Thyroid gland (tissue), 4 donors: ENCODE data around the gene AHRR. TPM values are rescaled to one million over a fixed set of nuclear protein-coding genes. Genes with fewer than 3 reads are reported as not detected.
A peak's percentile ranks its signal among the peaks of the same experiment; 100 is the strongest.
"Not testable (repeated sequence)": the region's sequence is repeated elsewhere in the genome, so short reads cannot be mapped to it uniquely, and the experiment has no call there.

Experiments
- DNase-seq, 2 donors: peaks; one replicate each; pipeline ENCODE4 v3.0.0-alpha.2; 2019
- H3K27ac ChIP-seq, 3 donors: fragments of 200-600 bp; sonication (generic); 1 replicate in 2 of 3; 2 replicates in 1 of 3; pipeline ENCODE4 v1.5.1; 2016 to 2019; ENCODE audit warnings: mild to moderate bottlenecking in 1 of 3, moderate library complexity in 1 of 3
- H3K27me3 ChIP-seq: fragments of 200-600 bp; sonication (generic); one replicate; pipeline ENCODE4 v1.5.1; 2019
- H3K36me3 ChIP-seq, 2 donors: fragments of 200-600 bp; sonication (generic); one replicate each; pipeline ENCODE4 v1.5.1; 2016 to 2019
- H3K4me1 ChIP-seq, 2 donors: fragments of 200-600 bp; sonication (generic); one replicate each; pipeline ENCODE4 v1.5.1; 2017 to 2019
- H3K4me3 ChIP-seq, 3 donors: fragments of 200-600 bp; sonication (generic); replicated peaks in 1 of 3; 1 replicate in 2 of 3; 2 replicates in 1 of 3; pipeline ENCODE4 v1.5.1; 2016; ENCODE audit warnings: mild to moderate bottlenecking in 1 of 3
- H3K9me3 ChIP-seq: fragments of 200-600 bp; sonication (generic); one replicate; pipeline ENCODE4 v1.5.1; 2017
- CTCF ChIP-seq, 6 experiments: fragments of 200-600 bp in 3 of 6; fragments of 450-650 bp in 3 of 6; sonication (generic) in 3 of 6; IDR thresholded peaks; one replicate each; pipeline ENCODE4 v1.5.1; 2016 to 2019; ENCODE audit warnings: antibody characterized with exemption in 6 of 6, mild to moderate bottlenecking in 2 of 6, inconsistent platforms in 1 of 6, moderate library complexity in 1 of 6
- POLR2A ChIP-seq, 2 donors: fragments of 450-650 bp; IDR thresholded peaks; one replicate each; pipeline ENCODE4 v1.6.1; 2017; ENCODE audit warnings: antibody characterized with exemption in 2 of 2, mild to moderate bottlenecking in 2 of 2, moderate library complexity in 1 of 2
- WGBS, 2 donors: methylation state at CpG; one replicate each; pipeline ENCODE4 v1.1.5; 2017; 5-methylcytosine and 5-hydroxymethylcytosine counted together
- intact Hi-C: fragments of 100-400 bp; cut with DNase I; formaldehyde crosslinking; loops from one replicate; pipeline ENCODE4 v1.15.1; 2023
- total RNA-seq, 4 donors: library from RNA; depleted of rRNA; stranded (reverse); fragments of >200 nt; gene quantifications; one replicate each; pipeline ENCODE4 v1.2.3, GENCODE V29; 2016

Gene AHRR
- total RNA-seq, 4 donors from 2014 or later, result 0.88 to 2.1 (median 1.3) TPM

GRCh38 chr5:308672-309271, 12.7 kb upstream of the AHRR start:
- no peak overlapping the region for H3K4me3 ChIP-seq
- TF ChIP-seq POLR2A (IDR thresholded peaks at IDR 0.05) (no peak), CTCF (IDR thresholded peaks at IDR 0.05) (peak in 3 of 6 experiments; percentile 23 to 43 (median 29))
- 32 to 37% methylated on average over 17 to 18 of the region's 18 CpGs for WGBS, 2 donors
- intact Hi-C loops, result no loop called here
- H3K27me3 ChIP-seq, result no peaks in the 10 kb centered on the region
- H3K9me3 ChIP-seq, result no peaks in the 10 kb centered on the region
- peaks cover 8 to 15% of the 10 kb centered on the region in 2 donors for H3K4me1 ChIP-seq
- peak overlapping the region in 2 of 3 donors; percentile 35 to 51 for H3K27ac ChIP-seq
- peak; percentile 83 to 92 for DNase-seq
- peaks cover 6 to 7% of the 10 kb centered on the region in 2 donors for H3K36me3 ChIP-seq

DNA sequence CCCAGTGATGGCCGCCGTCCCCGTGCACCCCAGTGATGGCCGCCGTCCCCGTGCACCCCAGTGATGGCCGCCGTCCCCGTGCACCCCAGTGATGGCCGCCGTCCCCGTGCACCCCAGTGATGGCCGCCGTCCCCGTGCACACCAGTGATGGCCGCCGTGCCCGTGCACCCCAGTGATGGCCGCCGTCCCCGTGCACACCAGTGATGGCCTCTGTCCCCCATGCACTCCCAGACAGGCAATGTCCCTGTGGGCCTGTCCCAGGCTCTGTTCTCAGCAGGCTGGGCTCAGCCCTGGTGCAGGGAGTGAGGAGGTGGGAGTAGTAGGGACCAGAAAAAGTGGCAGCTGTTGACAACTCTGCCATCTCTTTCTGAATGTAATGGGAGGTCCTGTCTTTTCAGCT, 11.7 kb upstream of the AHRR start:
- H3K4me3 ChIP-seq, intact Hi-C loops, H3K9me3 ChIP-seq, DNase-seq, H3K27me3 ChIP-seq, H3K27ac ChIP-seq: not testable (repeated sequence)
- Histone ChIP-seq H3K36me3 (peaks cover 17% of the 10 kb centered on the region in 2 donors), H3K4me1 (peaks cover 8 to 15% of the 10 kb centered on the region in 2 donors)
- WGBS, 2 donors, result 93 to 99% methylated on average over 3 to 12 of the region's 21 CpGs

DNA sequence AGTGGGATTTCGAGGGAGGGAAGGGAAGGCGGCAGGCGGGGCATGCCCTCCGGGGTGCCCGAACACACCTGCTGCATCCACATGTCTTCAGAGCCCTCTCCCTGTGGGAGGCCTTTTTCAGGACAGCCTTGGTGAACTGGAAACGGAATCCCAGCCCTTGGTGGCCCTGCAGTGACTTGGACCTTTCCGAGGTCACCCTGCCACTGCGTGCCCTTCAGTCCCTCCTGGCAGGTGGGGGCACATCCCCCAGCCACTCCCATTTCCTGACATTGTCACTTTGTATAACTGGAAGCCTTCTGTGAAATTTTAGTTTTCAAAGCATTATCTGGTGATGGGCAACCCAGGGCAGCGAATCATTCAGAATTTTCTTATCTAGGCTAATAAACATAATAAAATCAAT, 11.0 kb upstream of the AHRR start:
- 85 to 89% methylated on average over 4 to 9 of the region's 9 CpGs for WGBS, 2 donors
- TF ChIP-seq POLR2A (IDR thresholded peaks at IDR 0.05) (no peak), CTCF (IDR thresholded peaks at IDR 0.05) (no peak)
- Histone ChIP-seq H3K36me3 (peaks cover 23 to 24% of the 10 kb centered on the region in 2 donors), H3K9me3 (no peaks in the 10 kb centered on the region), H3K4me1 (peaks cover 8 to 15% of the 10 kb centered on the region in 2 donors), H3K4me3 (no peak overlapping the region), H3K27ac (no peak overlapping the region), H3K27me3 (no peaks in the 10 kb centered on the region)
- intact Hi-C loops, result no loop called here
- DNase-seq, result no peak

DNA sequence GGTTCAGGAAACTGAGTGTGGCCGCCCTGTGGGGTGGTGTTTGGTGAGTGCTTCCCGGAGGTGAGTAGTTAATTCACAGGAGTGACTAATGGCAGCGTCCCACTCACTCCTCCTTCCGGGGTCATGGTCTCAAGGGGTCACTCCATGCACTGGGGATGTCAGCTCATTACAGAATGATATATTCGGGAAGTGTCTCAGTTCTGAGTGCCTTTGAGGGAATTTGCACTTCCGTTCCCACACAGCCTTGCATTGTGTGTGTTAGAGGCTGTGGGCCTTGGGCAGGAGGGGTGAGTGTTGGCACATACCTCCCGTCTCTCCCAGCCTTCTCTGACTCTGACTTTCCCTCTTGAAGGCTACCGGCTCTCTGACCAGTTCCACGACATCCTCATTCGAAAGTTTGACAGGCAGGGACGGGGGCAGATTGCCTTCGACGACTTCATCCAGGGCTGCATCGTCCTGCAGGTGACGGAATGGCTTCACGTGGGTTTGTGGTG, 10.5 kb upstream of the AHRR start:
- no peak overlapping the region for H3K4me3 ChIP-seq
- peaks cover 8 to 15% of the 10 kb centered on the region in 2 donors for H3K4me1 ChIP-seq
- intact Hi-C loops, result no loop called here
- 81% methylated on average over 16 of the region's 16 CpGs for WGBS, 2 donors
- no peak for DNase-seq
- no peaks in the 10 kb centered on the region for H3K27me3 ChIP-seq
- no peaks in the 10 kb centered on the region for H3K9me3 ChIP-seq
- no peak for TF ChIP-seq POLR2A (IDR thresholded peaks at IDR 0.05)
- TF ChIP-seq CTCF (IDR thresholded peaks at IDR 0.05), result no peak
- peaks cover 24 to 25% of the 10 kb centered on the region in 2 donors for H3K36me3 ChIP-seq
- no peak overlapping the region for H3K27ac ChIP-seq

DNA sequence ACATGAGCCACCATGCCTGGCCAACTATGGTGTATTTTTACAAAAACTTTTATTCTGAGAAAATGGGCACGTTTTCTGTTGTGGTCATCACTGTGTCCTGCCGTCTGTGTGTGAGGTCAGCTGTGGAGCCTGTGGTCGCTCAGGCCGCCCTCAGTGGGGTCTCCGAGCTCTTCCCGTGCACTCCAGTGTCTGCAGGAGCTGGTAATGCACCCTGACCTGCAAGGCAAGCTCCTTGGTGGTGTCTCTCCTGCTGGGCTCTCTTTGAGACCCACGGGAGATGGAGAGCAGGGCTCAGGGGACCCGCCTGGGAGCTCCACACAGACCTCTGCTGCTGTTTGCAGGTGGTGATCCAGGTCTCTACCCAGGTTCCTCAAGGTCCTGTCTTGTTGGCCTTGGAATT, 9.6 kb upstream of the AHRR start:
- Histone ChIP-seq H3K27me3 (no peaks in the 10 kb centered on the region), H3K27ac (no peak overlapping the region)
- no peak for TF ChIP-seq CTCF (IDR thresholded peaks at IDR 0.05)
- no peak for TF ChIP-seq POLR2A (IDR thresholded peaks at IDR 0.05)

More for the DNA sequence above, 9.6 kb upstream of the AHRR start:
- WGBS, 2 donors, result 95 to 97% methylated on average over 6 to 7 of the region's 8 CpGs
- H3K4me1 ChIP-seq, result peaks cover 8 to 15% of the 10 kb centered on the region in 2 donors
- intact Hi-C loops, result no loop called here
- peaks cover 24 to 28% of the 10 kb centered on the region in 2 donors for H3K36me3 ChIP-seq
- no peaks in the 10 kb centered on the region for H3K9me3 ChIP-seq
- DNase-seq, result no peak
- no peak overlapping the region for H3K4me3 ChIP-seq
